K562 (cell line): ENCODE measurements around the gene SSH3. TPM values are rescaled to one million over a fixed set of nuclear protein-coding genes. Genes with fewer than 3 reads are reported as not detected.
A peak's percentile ranks its signal among the peaks of the same experiment; 100 is the strongest.

Experiments used
- ATF6 ChIP-seq: sonication (generic); formaldehyde crosslinking; IDR thresholded peaks from 2 replicates; pipeline ENCODE4 v1.4.0; 2020; ENCODE audit warnings: mild to moderate bottlenecking, missing genetic modification reagents
- BDP1 ChIP-seq: IDR thresholded peaks from 3 replicates; pipeline ENCODE4 v1.6.1; 2011; ENCODE audit not compliant: insufficient read length, insufficient read depth
- BMI1 ChIP-seq: fragments of 150-350 bp; IDR thresholded peaks from 2 replicates; pipeline ENCODE4 v1.6.1; 2014; ENCODE audit warnings: low read length
- CBFA2T3 ChIP-seq: fragments of 450-650 bp; IDR thresholded peaks from 2 replicates; pipeline ENCODE4 v1.6.1; 2017
- FOXJ2 ChIP-seq: fragments of 200-800 bp; sonication (Bioruptor generic); IDR thresholded peaks from 2 replicates; pipeline ENCODE4 v1.6.1; 2016; ENCODE audit warnings: missing genetic modification characterization, missing compliant biosample characterization
- FOXM1 ChIP-seq, 2 experiments: fragments of 450-650 bp in 1 of 2; sonication (generic) in 1 of 2; formaldehyde crosslinking in 1 of 2; IDR thresholded peaks; 2 replicates each; pipeline versions ENCODE4 v1.6.1 to v1.9.0; 2017 to 2022; ENCODE audit warnings: low read depth in 2 of 2, mild to moderate bottlenecking in 2 of 2, missing genetic modification reagents in 1 of 2, moderate library complexity in 1 of 2
- GMEB1 ChIP-seq: fragments of 250-450 bp; sonication (Bioruptor Pico); IDR thresholded peaks from 2 replicates; pipeline ENCODE4 v1.4.0; 2020; ENCODE audit warnings: mild to moderate bottlenecking
- HIVEP1 ChIP-seq: fragments of 250-450 bp; sonication (Bioruptor Pico); IDR thresholded peaks from 2 replicates; pipeline ENCODE4 v1.4.0; 2020; ENCODE audit warnings: mild to moderate bottlenecking
- HMGXB4 ChIP-seq: sonication (generic); formaldehyde crosslinking; IDR thresholded peaks from 2 replicates; pipeline ENCODE4 v1.8.1; 2023; ENCODE audit warnings: mild to moderate bottlenecking, missing genetic modification reagents
- LARP7 ChIP-seq: fragments of 450-650 bp; IDR thresholded peaks from 2 replicates; pipeline ENCODE4 v1.6.1; 2016
- MTA1 ChIP-seq: fragments of 450-650 bp; IDR thresholded peaks from 2 replicates; pipeline ENCODE4 v1.6.1; 2017; ENCODE audit warnings: borderline replicate concordance
- PKNOX1 ChIP-seq: fragments of 450-650 bp; IDR thresholded peaks from 2 replicates; pipeline ENCODE4 v1.6.1; 2016
- SIN3A ChIP-seq, 2 experiments: fragments of 150-350 bp in 1 of 2; IDR thresholded peaks; 2 replicates each; pipeline ENCODE4 v1.6.1; 2011 to 2016; ENCODE audit warnings: borderline replicate concordance in 2 of 2, low read depth in 2 of 2, low read length in 2 of 2, mild to moderate bottlenecking in 2 of 2, moderate library complexity in 2 of 2; ENCODE audit not compliant: control insufficient read depth in 1 of 2
- TBP ChIP-seq: optimal IDR thresholded peaks from 2 replicates; pipeline ENCODE3; 2011; ENCODE audit warnings: low read depth, low read length, improper control_type of control experiment
- TEAD1 ChIP-seq, 2 experiments: fragments of 450-650 bp in 1 of 2; sonication (generic) in 1 of 2; formaldehyde crosslinking; IDR thresholded peaks; 2 replicates each; pipeline versions ENCODE4 v1.4.0 to v1.8.0; 2020 to 2022; ENCODE audit warnings: mild to moderate bottlenecking in 2 of 2, missing genetic modification reagents in 1 of 2
- ZBTB26 ChIP-seq: fragments of 450-650 bp; formaldehyde crosslinking; IDR thresholded peaks from 2 replicates; pipeline ENCODE4 v1.4.0; 2022; ENCODE audit warnings: missing genetic modification characterization
- ZFP36 ChIP-seq: fragments of 150-350 bp; IDR thresholded peaks from 2 replicates; pipeline ENCODE4 v1.6.1; 2018; ENCODE audit warnings: low read length, low read depth; ENCODE audit not compliant: partially characterized antibody
- ZNF507 ChIP-seq: conservative IDR thresholded peaks from 2 replicates; pipeline ENCODE4 v1.6.1; 2017; ENCODE audit warnings: missing genetic modification characterization, missing compliant biosample characterization
- ZNF778 ChIP-seq: fragments of 450-650 bp; formaldehyde crosslinking; IDR thresholded peaks from 2 replicates; pipeline ENCODE4 v1.4.0; 2020; ENCODE audit warnings: mild to moderate bottlenecking, moderate library complexity
- polyA plus RNA-seq, 8 experiments: library from polyadenylated mRNA; depleted of rRNA in 4 of 8; stranded (reverse) in 5 of 8; unstranded in 3 of 8; fragments of >200 nt; fragmentation: Nextera tagmentation in 2 of 8; fragmentation: Illumina TruSeq in 1 of 8; extraction: Ambion mirVana in 2 of 8; extraction: Trizol in 1 of 8; gene quantifications; 2 replicates each; pipeline versions ENCODE4 v1.2.1 to v1.2.3, GENCODE V29; 2011 to 2014; ENCODE audit warnings: inconsistent platforms in 1 of 8, missing spikeins in 1 of 8
- total RNA-seq, 7 experiments: library from RNA; depleted of rRNA in 6 of 7; stranded (reverse); fragments of >200 nt in 6 of 7; fragmentation: Illumina TruSeq in 2 of 7; extraction: Trizol in 2 of 7; gene quantifications; 2 replicates each; pipeline versions ENCODE4 v1.2.1 to v1.2.3, GENCODE V29; 2011 to 2021; ENCODE audit warnings: low replicate concordance in 1 of 7

Gene SSH3
- total and polyA plus RNA-seq, 9 of the 15 experiments (the other 6 are each of a cell fraction or from before 2014, with no cell fraction given) = 0.07 to 1.0 (median 0.24) TPM; not detected in 3

- TF ChIP-seq ZNF778 (CRISPR knock-in tag) (no peak), ZBTB26 (no peak), SIN3A (IDR thresholded peaks at IDR 0.05; ENCODE audit: borderline replicate concordance in 2 of 2, control insufficient read depth in 1 of 2, low read depth in 2 of 2, low read length in 2 of 2) (no peak), FOXM1 (IDR thresholded peaks at IDR 0.05; ENCODE audit: low read depth) (peak; percentile 97), FOXM1 (CRISPR knock-in tag; IDR thresholded peaks at IDR 0.05; ENCODE audit: low read depth) (no peak), TEAD1 (CRISPR knock-in tag; IDR thresholded peaks at IDR 0.05) (peak; percentile 20 to 84; a peak in 2 of 4 replicates), FOXJ2 (tag) (peak; percentile 87), LARP7 (no peak), BDP1 (no peak), TBP (no peak), HIVEP1 (CRISPR knock-in tag) (0 out of 2 replicates have a peak, but pooled peaks have one; percentile 59), MTA1 (peak; percentile 86), HMGXB4 (no peak), ZFP36 (no peak), PKNOX1 (peak; percentile 39), CBFA2T3 (peak; percentile 99), ZNF507 (tag) (no peak), BMI1 (no peak), ATF6 (CRISPR knock-in tag) (no peak), GMEB1 (CRISPR knock-in tag) (peak; percentile 40; the same call in 1 of the 2 replicates)
Observed at GRCh38 chr11:67347964-67348749, 44.8 kb downstream of the SSH3 start (continued).
